ENCODE data around the gene TXLNG.

DNA sequence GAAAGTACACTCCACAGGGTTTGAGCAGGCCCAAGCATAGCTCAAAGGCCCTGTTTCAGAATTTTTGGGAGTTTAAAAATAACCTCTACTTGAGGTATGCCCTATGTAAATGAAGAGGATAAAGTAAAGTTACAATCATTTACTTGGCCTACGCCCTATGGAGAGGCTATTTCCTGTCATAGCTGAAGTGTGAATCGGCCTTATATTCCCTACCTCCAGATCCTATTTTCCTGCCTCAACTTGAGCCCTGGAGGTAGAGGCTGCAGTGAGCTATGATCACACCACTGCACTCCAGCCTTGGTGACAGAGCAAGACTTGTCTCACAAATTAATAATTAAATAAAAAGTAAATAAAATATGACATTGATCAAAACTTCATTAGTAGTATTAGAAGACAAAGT is 11.5 kb upstream of the TXLNG start:
- TF ChIP-seq CTCF (IDR thresholded peaks at IDR 0.05) (no peak), EP300 (IDR thresholded peaks at IDR 0.05) (no peak), POLR2AphosphoS5 (IDR thresholded peaks at IDR 0.05) (no peak)
